NCI-H510A (cell line): ENCODE results near the gene PPP1R27.
"Not testable (repeated sequence)": the region's sequence is repeated elsewhere in the genome, so short reads cannot be mapped to it uniquely, and the experiment has no call there.

Experiments used
- DNase-seq: peaks from one replicate; lab custom pipeline; 2025; lab: John Stamatoyannopoulos, UW

PPP1R27 gene

DNA sequence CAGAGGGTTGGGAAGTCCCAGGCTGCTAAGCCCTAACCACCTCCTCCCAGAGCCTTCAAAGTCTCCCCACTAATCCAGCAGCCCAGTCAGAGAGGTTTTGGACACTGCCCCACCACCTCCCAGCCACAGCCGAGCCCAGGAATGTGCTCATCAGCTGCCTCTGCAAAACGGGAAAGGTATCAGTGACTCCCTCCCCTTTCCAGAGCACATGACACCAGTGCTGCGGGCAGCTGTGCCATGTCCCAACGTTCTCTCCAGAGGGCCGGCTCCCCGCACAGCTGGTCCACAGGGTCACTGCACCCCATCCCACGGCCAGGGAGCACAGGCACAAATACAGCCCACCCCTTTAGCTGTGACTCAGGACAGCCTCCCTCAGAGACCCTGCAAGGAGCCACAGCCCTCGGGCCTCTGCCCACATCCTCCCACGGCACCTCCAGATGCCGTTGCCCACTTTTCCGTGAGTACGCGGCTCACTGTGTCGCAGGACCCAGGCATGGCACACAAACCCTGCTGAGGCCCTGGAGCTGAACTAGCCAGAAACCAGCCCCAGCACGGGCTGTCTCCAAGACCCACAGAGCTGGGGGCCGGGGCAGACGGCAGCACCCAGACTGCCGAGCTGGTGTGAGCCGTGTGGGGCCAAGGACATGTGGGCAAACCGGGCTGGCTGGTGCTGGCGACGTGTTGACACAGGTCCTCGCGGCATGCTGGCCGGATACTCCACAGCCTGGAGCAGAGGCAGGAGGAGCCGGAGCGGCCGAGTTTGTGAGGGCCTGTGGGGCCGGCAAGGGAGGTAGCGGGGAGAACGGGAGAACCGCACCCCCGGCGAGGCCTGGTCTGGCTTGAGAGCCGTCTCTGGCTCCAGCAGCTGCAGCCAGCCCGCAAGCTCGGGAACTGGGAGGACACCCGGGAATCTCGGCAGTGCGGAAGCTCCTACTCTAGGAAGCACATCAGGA, 6.3 kb upstream of the PPP1R27 start:
- DNase-seq, result no peak

DNA sequence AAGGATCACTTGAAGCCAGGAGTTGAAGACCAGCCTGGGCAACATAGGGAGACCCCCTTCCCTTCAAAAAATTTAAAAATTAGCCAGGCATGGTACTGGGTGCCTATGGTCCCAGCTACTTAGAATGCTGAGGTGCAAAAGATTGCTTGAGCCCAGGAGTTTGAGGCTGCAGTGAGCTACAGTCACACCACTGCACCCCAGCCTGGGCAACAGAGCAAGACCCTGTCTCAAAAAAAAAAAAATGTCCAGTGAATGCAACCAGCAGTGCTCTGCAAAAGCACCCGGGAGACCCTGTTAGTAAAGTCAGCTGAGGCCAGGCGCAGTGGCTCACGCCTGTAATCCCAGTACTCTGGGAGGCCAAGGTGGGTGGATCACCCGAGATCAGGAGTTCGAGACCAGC, 5.2 kb upstream of the PPP1R27 start:
- DNase-seq, result not testable (repeated sequence)

DNA sequence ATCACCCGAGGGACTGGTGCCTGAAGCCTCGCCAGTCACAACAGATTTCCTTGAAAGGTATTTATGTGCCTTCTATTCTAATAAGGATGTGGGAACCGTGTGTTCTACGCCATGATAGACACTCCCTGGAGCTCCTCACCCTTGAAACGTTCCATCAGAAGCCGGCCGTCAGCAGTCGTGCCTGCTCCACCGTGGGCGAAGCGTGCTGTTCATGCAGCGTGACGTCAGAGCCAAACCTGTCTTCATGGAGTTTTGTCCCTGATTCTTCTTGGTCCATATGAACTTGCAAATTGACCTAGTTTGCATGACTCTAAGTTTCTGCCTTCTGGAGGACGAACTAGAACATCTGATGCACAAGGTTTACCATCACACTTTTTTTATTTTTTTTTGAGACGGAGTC, 4.5 kb upstream of the PPP1R27 start:
- DNase-seq, result no peak

DNA sequence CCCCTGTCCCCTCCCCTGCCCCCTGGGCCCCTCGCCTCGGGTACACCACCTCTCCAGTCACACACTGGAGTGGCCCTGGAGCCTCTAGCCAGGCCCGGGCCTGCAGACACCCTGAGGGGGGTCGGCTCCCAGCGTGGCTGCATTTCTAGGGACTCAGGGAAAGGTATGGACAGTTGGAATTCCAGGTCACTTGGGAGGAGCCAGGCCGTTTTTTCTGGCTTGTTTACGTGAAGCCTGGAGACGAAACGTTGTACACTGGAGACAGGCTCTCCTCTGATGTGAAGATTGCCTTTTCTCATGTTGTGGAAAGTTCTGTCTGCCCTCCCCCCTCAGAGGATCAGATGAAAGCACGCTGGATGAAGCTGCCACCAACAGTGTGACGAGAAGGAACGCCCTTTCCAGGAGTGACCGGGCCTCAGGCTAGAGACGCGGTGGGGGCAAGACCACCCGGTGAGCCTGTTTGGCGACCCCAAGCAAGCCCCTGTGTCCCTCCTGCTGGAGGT, 4.0 kb upstream of the PPP1R27 start:
- no peak for DNase-seq

DNA sequence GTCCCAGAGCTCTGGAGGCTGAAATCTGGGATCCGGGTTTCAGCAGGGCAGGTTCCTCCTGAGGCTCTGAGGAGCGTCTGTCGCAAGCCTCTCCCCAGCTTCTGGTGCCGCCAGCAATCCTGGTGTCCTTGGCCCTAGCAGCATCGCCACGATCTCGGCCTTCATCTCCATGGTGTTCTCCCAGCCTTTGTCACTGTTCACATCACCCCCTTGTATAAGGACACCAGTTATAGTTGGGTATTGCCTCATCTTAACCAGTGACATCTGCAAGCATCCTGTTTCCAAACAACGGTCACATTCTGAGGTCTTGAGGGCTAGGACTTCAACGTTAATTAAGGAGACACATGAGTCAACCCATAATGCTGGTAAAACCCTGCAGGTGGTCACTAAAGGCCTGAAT, 2.8 kb upstream of the PPP1R27 start:
- DNase-seq, result no peak

DNA sequence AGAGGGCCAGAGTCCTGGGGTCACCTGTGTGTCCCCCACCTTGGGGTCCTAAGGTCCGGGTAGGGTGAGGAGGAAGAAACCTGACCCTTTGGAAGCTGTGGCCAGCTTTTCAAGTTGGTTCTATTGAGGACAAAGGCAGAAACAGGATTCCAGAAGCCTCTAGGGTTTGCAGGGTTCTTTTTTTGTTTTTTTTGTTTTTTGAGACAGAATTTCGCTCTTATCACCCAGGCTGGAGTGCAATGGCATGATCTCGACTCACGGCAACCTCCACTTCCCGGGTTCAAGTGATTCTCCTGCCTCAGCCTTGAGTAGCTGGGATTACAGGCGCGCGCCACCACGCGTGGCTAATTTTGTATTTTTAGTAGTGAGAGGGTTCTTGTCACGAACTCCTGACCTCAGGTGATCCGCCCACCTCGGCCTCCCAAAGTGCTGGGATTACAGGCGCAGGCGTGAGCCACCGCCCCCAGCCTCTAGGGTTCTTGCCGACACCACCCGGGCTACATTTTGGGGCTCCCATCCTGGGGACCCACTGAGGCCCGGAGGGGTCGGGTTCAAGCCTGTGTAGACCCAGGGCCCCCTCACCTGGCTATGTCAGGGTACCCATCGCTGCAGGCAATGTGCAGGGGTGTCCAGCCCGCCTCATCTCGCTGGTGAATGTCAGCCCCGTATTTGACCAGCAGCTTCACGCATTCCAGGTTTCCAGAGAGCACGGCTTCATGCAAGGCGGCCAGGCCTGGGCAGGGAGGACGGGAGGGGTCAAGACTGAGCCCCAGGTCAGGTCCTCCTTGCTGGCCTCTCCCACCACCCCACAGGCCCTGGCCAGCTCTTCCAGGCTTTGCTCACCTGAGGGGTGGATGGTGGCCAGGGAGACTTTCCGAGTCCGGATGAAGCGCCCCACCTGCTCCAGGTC, 674 bp downstream of the PPP1R27 start:
- DNase-seq, result no peak

DNA sequence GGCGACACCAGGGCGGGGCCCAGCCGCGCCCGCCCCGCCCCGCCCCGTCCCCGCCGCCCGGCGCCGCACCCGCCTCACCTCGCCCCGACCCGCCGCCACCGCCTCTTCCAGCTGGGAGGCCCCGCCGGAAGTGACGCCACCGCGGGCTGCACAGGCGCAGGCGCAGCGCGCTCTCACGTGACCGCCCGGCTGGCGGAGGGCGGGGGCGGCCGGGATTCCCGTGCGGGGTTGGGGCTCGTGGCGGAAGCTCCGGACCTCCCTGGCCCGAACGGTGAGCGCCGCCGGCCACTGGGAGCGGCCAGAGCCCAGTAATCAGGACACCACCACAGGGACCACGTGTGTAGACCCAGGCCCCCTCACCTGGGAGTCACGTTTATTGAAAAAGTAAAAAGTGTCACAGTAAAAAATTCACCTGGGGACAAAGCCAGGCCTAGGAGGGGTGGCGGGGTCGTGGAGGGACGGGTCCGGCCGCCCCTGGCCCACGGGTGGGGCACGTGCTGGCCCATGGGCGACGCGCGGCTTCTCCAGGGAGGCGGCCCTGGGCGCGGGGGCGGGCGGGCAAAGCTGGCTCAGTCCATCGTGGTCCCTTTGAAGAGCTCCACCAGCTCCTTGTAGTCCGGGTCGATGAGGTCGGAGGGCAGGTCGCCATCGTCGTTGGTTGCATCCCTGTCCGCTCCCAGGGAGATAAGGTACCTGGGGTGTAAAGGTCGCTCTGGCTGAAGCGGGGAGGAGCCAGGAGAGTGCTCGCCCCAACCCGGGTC, 1.5 kb downstream of the PPP1R27 start, which contains the start of gene MCRIP1:
Gene MCRIP1 (minus strand): TSS at position 132 of the 761 bp plus-strand sequence. CDS start 8,785 bp downstream, outside the sequence.
- peak; percentile 94 for DNase-seq

DNA sequence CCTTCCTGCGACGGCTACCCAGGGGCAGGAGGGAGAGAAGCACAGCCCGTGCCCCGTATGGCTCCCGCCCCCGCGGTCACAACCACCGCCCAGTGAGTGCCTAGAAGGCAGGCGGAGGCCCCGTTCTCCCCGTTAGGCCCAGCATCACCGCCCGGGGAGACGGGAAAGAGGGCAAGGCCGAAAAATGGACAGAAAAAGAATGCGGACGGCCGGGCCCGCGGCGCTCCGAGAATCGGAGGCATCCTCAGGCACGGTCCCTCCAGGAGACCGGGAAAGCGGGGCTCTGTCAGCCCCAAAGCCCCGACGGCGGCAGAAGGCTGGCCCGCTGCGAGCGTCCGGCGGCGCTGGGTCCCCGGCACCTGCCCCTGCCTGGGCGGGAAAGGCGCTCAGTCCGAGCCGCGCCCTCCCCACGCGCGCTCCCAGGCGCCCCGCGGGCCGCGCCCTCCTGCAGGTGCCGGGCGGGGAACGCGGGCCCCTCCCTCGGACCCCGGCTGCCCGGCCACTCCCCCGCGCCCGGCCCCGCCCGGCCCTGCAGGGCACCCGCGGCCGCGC, 2.2 kb downstream of the PPP1R27 start:
- DNase-seq, result no peak

DNA sequence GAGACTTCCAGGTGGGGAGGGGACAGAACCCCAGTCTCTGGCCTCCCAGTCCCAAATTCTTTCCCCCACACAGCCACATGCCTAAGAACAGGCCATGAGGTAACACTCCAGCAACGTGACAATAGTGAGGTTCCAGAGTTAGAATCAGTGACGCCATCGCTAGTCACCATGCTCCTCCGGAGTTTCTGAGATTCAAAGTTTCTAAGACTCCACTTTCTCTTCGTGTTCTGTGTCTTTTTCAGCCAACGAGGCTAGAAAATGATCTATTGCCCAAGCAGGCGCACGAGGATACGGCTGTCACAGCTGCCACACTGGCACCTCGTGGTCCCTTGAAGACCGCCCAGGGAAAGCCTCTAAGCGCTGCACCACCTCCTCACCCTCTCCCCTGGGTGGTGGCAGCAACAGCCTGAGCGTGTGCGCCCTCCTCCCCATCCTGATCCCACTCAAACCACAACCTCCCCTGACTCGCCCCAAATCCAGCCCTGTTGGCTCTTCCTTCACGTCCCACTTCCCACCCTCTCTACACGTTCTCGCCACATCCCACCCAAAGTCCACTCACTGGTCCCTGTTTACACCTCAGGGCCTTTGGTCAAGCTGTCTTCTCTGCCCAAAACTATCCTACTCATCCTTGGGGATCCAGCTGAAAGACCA, 2.8 kb downstream of the PPP1R27 start:
- DNase-seq, result no peak

DNA sequence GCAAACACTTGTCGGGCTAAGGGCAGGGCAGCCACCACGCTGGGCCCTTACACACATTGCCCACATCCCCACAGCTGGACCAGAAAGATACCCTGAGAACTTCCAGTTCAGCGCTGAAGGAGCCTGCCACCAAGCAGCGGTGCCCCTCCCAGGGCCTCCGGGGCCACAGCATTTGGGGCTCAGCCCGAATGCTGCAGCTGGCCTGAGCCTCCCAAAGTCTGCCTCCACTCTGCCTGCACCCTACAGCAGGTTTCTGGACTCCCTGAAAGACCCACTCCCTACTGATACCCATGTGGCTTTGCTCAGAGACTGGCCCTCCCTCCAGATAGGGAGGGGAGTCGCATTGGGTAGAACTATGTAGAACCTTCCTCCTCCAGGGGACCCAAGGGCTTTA, 3.3 kb downstream of the PPP1R27 start:
- DNase-seq, result no peak

DNA sequence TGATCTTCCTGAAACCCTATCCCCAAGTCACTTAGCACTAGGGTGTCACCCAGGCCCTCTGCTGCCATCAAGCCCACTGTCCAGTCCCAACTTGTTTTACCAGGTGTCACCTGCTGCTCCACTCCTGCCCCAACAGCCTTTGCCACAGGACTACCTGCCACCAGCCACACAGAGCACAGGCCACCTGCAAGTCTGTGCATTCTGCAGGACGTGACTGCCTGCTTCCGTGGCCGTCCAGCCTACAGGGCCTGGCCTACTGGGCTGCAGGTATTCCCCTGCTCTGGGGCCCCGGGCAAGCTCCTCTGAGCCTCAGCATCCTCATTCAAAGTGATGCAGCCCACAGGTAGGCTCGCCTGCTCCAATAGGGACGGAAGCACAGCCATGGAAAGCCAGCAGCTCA, 5.0 kb downstream of the PPP1R27 start:
- no peak for DNase-seq

DNA sequence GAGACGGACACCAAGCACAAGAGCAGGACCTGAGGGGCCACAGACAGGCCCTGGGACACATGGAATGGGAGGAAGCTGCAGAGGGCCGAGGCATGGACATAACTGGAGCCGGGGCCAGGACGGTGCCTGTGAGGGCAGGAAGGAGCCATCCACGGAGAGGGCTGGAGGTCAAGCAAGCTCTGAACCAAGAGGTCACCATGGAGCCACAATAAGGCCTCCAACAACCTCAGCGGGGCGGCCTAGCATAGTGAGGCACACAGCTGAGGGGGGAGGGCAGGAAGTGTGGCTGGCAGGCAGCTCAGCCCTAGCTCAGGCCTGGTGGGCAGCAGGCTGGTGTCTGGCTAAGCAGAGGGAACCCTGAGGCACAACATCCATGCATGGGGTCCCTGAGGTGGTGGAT, 6.2 kb downstream of the PPP1R27 start:
- DNase-seq, result no peak

DNA sequence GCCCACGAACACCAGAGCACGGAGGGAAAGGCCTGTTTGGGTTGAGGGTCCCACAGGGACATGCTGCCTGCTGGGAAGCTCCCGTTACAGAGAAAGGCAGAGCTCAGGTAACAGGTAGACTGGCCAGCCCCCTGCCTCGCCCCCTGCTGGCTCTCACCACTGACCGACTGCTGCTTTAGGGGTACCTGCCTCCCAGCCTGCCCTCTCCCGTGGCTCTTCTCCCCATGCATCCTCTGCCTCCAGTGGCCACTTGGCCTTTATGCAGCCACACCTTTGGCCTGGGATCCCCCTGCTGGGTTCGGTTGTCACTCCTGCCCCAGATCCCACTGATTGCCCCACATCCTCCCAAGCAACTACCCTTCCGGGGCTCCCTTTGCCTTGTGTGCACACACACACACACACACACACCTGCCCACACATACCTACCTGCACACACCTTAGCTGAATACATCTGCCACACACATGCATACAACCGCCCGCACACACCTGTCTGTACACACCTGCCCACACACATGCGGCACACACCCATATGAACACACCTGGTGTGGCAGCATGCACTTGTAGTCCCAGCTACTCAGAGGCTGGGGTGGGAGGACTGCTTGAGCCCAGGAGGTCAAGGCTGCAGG, 8.9 kb downstream of the PPP1R27 start:
- no peak for DNase-seq

DNA sequence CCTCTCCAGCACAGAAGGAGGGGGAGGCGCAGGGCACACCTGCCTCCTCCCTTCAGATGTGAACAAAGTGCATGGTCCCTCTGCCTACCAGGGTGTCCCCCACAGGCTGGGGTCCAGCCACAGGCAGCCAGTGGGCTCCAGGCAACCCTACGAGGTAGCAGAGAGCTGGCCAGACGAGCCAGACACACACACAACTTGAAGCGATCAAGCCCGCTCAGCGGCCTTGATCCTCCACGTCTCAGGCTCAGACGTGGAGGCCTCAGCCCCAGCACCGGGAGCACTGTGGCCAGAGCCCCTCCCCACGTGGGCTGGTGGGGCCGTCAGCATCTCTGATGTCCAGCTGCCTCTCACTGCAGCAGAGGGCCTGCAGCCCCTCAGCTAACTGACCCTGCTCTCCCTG, 10.3 kb downstream of the PPP1R27 start:
- DNase-seq, result no peak

DNA sequence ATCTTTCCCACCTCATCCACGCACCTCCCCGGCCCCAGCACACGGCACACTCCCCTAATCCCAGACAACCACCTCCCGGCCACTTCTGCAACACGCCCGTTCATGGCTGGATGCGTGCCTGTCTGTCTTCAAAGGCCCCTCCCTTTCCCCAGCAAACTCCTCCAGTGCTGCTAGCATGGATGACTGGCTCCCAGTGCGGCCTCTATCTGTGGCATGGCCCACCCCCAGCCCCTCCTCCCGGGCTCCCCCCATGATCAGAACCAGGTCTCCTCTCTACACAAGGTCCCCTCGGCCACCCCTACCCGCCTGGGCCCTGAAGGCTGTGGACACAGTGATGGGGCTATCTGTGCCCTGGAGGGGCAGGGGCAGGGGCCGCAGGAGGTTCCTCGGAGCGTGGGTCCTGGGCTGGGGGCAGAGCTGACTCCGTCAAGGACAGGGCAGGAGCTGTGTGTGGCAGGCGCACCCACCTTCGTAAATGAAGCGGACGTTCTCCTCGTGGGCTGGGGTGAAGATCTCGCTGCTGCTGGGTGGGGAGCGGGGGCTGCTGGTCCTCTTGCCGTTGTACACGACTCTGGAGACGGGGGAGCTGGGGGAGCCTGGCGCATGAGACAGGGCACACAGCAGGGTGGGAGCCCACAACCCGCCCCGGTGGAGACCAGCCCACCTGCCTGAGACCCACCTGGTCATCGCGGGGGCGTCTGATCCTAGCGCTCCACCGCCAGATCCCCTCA, 10.9 kb downstream of the PPP1R27 start:
- no peak for DNase-seq

DNA sequence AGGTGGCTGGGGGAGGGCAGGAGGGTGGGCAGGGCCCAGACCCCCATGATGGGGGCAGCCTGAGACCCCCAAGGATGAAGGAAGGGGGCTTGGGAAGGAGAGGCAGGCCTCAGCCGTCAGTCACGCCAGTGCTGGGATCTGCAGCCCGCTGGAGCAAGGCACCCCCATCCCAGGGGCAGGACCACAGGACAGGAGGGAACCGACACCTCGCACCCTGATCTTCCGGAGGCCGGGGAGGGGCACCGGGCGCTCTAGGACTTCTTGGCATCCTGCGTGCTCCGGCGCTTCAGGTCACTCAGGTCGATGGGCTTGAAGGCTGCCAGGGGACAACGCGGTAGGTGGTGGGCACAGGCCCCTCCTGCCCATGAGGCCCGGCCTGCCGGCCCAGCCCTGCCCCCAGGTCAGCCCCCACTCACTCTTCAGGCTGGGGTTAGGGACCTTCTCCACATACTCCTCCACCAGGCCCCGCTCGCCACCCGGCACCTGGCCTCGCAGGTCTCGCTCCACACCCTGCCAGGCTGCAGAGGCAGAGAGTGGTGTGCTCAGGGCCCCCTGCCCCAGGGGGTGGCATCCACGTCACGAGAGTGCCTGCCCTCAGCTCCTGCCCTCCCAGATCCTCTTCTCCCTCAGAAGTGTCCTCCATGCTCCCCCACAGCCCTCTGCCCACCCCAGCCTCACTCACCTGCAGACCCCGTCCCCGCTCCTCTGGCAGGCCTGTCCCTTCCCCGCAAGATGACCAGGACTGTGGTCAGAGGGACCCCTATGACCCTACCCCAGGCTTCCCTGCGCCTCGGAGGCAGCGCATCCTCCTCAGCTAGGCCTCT, 11.6 kb downstream of the PPP1R27 start:
- no peak for DNase-seq

DNA sequence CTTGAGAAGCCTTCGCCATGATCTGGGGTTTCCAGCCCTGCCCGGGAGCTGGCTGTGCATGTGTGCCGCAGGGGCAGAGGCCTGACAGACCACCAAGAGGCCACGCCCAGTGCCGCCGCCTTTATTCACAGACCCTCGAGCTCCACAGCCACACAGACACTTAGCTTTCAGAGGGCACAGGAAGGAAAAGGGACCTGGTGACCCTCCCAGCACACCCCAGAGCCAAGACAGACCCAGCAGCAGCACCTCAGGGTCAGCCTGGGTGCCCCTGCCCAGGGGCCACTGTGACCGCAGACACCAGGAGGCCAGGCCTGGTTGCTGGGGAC, 12.6 kb downstream of the PPP1R27 start:
- DNase-seq, result no peak

DNA sequence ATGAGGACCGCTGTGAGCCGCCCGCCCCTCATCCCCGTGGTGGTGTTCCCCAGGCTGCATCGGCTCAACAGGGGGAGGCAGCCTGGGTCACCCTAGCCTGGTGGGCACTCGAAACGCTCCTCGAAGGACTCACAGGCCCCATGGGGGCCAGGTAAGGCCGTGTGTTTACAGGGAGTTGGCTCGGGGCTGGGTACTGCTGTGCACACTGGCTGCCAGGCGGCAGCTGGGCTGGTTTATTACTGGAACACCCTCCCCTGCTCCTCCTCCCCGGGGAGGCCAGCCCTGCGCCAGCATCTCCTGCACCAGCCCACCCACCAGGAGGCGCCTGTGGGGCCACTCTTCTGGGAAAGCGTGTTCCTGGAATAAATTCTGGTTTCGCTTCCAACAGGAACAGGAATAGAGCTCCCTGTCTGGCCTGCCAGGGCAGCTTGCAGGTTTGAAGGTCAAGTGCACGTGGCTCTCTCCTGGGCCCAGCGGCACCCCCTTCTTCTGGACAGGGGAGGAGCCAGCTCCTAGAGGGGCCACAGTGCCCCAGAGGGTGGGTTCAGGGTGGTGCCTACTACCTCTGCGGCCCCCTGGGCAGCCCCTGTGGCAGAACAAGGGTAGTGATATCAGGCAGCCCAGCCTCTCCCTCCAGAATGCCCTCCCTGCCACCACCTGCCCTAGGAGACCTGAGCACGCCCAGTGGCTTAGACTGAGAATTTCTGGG, 13.1 kb downstream of the PPP1R27 start:
- peak; percentile 69 for DNase-seq
